HG03575 (cell line): ENCODE data around the gene OR4C46.
"Not testable (repeated sequence)": the region's sequence is repeated elsewhere in the genome, so short reads cannot be mapped to it uniquely, and the experiment has no call there.

Source experiments
- ATAC-seq: cut with Tn5 transposase; IDR thresholded peaks from one replicate; pipeline ENCODE4 v1.9.1; 2021; ENCODE audit not compliant: unreplicated experiment, insufficient number of reproducible peaks, low FRiP score; ENCODE audit errors: extremely low read depth

OR4C46 gene

GRCh38 chr11:54603898-54604297, at the start of gene OR4C46:
OR4C46 (minus strand) TSS chr11:54603998; CDS start chr11:54603998, 0 bp downstream.
- no peak for ATAC-seq

GRCh38 chr11:54645606-54646005, 41.8 kb upstream of the OR4C46 start:
- ATAC-seq: not testable (repeated sequence)

- ATAC-seq: not testable (repeated sequence)
Measured at GRCh38 chr11:54561439-54561838, 42.4 kb downstream of the OR4C46 start.

GRCh38 chr11:54558919-54559318, 44.9 kb downstream of the OR4C46 start:
- ATAC-seq: no peak

GRCh38 chr11:54558407-54558806, 45.4 kb downstream of the OR4C46 start:
- ATAC-seq: no peak
